ENCODE results near the gene FOXD2.

FOXD2 gene

GRCh38 chr1:47460040-47460439 is 22.2 kb downstream of the FOXD2 start:
- DNase-seq (ENCODE audit: low read depth in 2 of 3, low spot score in 1 of 3), result no peak

GRCh38 chr1:47460456-47460855 is 22.6 kb downstream of the FOXD2 start:
- no peak for DNase-seq (ENCODE audit: low read depth in 2 of 3, low spot score in 1 of 3)

GRCh38 chr1:47465605-47466004 is 27.8 kb downstream of the FOXD2 start:
- no peak for DNase-seq (ENCODE audit: low read depth in 2 of 3, low spot score in 1 of 3)

GRCh38 chr1:47468709-47469389 is 31.0 kb downstream of the FOXD2 start:
- no peak for DNase-seq (ENCODE audit: low read depth in 2 of 3, low spot score in 1 of 3)

- no peak for DNase-seq (ENCODE audit: low read depth in 2 of 3, low spot score in 1 of 3)
Observed at GRCh38 chr1:47469390-47469759, 31.5 kb downstream of the FOXD2 start.

GRCh38 chr1:47469910-47470309 is 32.1 kb downstream of the FOXD2 start:
- DNase-seq (ENCODE audit: low read depth in 2 of 3, low spot score in 1 of 3), result no peak

- DNase-seq (ENCODE audit: low read depth in 2 of 3, low spot score in 1 of 3), result no peak
Observed at GRCh38 chr1:47471163-47471562, 33.3 kb downstream of the FOXD2 start.

GRCh38 chr1:47474278-47475193 is 36.7 kb downstream of the FOXD2 start:
- DNase-seq (ENCODE audit: low read depth in 2 of 3, low spot score in 1 of 3), result no peak

GRCh38 chr1:47477595-47478080 is 39.8 kb downstream of the FOXD2 start:
- no peak for DNase-seq (ENCODE audit: low read depth in 2 of 3, low spot score in 1 of 3)

- no peak for DNase-seq (ENCODE audit: low read depth in 2 of 3, low spot score in 1 of 3)
Observed at GRCh38 chr1:47478090-47478489, 40.2 kb downstream of the FOXD2 start.

- DNase-seq (ENCODE audit: low read depth in 2 of 3, low spot score in 1 of 3), result no peak
Observed at GRCh38 chr1:47479664-47480063, 41.8 kb downstream of the FOXD2 start.

GRCh38 chr1:47481936-47482335 is 44.1 kb downstream of the FOXD2 start:
- no peak for DNase-seq (ENCODE audit: low read depth in 2 of 3, low spot score in 1 of 3)

GRCh38 chr1:47482786-47483185 is 44.9 kb downstream of the FOXD2 start:
- DNase-seq (ENCODE audit: low read depth in 2 of 3, low spot score in 1 of 3), result no peak

GRCh38 chr1:47483651-47484050 is 45.8 kb downstream of the FOXD2 start:
- DNase-seq (ENCODE audit: low read depth in 2 of 3, low spot score in 1 of 3), result no peak

GRCh38 chr1:47485817-47486216 is 48.0 kb downstream of the FOXD2 start:
- no peak for DNase-seq (ENCODE audit: low read depth in 2 of 3, low spot score in 1 of 3)

GRCh38 chr1:47487332-47487731 is 49.5 kb downstream of the FOXD2 start:
- no peak for DNase-seq (ENCODE audit: low read depth in 2 of 3, low spot score in 1 of 3)

GRCh38 chr1:47487850-47488450 is 50.1 kb downstream of the FOXD2 start:
- DNase-seq (ENCODE audit: low read depth in 2 of 3, low spot score in 1 of 3), result no peak
